GM21619 (cell line): Measurements from ENCODE around the gene PXYLP1.
A peak's percentile ranks its signal among the peaks of the same experiment; 100 is the strongest.
"Not testable (repeated sequence)": the region's sequence is repeated elsewhere in the genome, so short reads cannot be mapped to it uniquely, and the experiment has no call there.

Experiments used
- ATAC-seq: cut with Tn5 transposase; IDR thresholded peaks from one replicate; pipeline ENCODE4 v1.9.1; 2021; ENCODE audit not compliant: unreplicated experiment

The PXYLP1 gene, protein sequence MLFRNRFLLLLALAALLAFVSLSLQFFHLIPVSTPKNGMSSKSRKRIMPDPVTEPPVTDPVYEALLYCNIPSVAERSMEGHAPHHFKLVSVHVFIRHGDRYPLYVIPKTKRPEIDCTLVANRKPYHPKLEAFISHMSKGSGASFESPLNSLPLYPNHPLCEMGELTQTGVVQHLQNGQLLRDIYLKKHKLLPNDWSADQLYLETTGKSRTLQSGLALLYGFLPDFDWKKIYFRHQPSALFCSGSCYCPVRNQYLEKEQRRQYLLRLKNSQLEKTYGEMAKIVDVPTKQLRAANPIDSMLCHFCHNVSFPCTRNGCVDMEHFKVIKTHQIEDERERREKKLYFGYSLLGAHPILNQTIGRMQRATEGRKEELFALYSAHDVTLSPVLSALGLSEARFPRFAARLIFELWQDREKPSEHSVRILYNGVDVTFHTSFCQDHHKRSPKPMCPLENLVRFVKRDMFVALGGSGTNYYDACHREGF

DNA sequence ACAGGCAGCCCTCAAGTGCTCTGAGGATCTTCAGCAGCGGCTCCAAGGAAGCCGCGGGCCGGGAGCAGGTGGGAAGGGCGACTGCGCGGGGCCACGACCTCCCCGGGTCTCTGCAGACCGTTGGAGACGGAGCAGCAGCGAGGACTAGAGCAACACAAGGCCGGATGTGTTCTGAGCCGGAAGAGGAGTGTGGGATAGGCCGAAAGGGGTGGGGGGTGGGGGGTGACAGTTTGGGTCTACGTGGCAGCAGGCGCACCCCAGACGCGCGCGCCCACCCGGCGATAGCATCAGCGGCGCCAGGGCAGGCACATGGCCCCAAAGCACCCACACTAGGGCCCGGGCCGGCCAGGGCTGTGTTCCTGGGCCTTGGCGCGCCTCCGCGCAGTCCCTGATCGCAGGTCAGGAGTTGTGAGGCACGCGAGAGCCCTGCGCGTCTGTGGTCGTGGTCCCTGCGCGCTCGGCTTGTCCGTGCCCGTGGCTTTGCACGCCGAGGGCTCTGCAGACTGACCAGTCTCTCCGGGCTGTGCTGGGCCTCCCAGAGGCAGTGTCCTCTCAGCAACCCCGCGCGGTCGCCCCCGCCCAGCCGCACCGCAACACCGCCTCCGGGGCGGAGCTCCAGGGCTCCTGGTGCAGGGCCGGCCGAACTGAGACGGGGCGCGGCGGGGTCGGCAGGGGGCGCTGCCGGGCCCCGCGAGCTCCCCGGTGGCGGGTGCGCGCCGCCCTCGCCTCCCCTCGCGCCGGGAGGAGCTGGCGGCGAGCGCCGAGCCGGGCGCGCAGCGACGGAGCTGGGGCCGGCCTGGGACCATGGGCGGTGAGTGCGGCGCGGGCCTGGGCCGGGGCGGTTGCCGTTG, at the start of gene PXYLP1:
Gene PXYLP1, plus strand, starts transcription at position 725 of the 851 bp plus-strand sequence. CDS start 28,351 bp downstream, outside the sequence.
- ATAC-seq = peak; percentile 95

GRCh38 chr3:141183606-141184005, 48.0 kb upstream of the PXYLP1 start:
- ATAC-seq = no peak

- no peak for ATAC-seq
Measured at GRCh38 chr3:141184430-141184829, 47.2 kb upstream of the PXYLP1 start.

GRCh38 chr3:141191097-141191749, 40.4 kb upstream of the PXYLP1 start:
- ATAC-seq = no peak

- peak; percentile 100 for ATAC-seq
Measured at GRCh38 chr3:141192345-141192744, 39.3 kb upstream of the PXYLP1 start.

DNA sequence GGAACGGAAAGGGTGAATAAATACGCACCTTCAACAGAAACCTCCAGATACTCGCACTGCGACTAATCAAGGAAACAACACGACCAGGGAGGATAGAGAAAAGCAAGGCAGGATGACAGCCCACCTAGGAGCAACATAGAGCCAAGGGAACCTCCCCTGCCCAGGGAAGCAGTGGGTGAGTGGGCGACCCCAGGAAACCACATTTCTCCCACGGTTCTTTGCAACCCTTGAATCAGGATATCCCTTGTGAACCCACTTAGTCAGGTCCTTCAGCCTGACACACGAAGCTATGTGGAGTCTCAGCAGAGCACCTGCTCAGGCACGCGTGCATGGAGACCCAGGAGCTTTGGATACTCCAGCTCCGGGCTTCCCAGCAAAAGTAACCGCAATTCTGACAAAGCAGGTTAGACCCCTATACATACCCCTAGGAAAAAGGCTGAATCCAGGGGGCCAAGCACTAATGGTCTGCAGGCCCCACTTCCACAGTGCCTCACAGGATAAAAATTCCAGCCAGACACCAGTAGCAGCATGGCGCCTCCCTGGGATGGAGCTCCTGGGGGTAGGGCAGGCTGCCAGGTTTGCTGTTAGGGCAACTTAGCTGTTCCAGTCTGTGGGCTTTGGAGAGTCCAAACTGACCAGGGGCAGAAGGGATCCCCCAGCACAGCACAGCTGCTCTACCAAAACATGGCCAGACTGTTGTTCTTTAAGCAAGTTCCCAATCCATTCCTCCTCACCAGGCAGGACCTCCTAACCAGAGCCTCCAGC, 38.4 kb upstream of the PXYLP1 start:
- no peak for ATAC-seq

DNA sequence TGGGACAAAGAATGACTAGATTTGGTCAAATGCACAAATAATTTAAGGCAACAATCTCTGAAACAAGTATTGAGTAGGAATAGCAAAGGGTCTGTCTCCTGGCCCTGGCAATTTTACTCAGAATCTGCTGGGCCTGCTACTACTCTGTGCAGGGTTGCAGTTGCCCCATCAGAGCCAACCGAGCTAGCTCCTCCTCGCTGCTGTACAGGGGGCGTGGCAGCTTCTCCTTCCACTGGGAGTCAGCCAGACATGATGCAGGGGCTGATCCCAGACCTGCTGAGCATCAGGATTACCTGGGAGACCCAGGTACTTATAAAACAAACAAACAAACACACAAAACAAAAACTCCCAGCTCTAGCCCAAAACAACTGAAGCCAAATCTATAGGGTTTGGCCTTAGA, 30.5 kb upstream of the PXYLP1 start:
- no peak for ATAC-seq

DNA sequence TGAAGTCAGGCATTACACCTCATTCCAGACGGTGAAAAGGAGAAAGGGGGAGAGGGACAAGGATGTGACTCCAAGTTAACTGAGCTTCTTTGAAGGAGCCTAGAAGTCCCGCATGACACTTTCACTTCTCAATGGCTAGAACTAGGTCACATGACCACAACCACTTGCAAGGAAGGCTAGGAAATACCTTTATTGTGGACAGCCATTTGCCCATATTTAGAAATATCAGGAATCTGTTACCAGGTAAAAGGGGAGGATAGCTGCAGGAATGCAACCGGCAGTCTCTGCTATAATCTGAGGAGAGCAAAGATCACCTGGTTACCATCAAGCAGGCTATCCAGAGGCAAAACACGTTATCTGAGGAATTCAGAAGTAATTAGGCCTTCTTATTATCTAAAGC, 28.9 kb upstream of the PXYLP1 start:
- no peak for ATAC-seq

- ATAC-seq = no peak
Measured at GRCh38 chr3:141203866-141204265, 27.8 kb upstream of the PXYLP1 start.

GRCh38 chr3:141204343-141204742, 27.3 kb upstream of the PXYLP1 start:
- no peak for ATAC-seq

DNA sequence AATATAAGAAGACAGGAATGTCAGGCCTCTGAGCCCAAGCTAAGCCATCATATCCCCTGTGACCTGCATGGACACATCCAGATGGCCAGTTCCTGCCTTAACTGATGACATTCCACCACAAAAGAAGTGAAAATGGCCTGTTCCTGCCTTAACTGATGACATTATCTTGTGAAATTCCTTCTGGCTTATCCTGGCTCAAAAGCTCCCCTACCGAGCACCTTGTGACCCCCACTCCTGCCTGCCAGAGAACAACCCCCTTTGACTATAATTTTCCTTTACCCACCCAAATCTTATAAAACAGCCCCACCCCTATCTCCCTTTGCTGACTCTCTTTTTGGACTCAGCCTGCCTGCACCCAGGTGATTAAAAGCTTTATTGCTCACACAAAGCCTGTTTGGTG, 20.3 kb upstream of the PXYLP1 start:
- not testable (repeated sequence) for ATAC-seq

DNA sequence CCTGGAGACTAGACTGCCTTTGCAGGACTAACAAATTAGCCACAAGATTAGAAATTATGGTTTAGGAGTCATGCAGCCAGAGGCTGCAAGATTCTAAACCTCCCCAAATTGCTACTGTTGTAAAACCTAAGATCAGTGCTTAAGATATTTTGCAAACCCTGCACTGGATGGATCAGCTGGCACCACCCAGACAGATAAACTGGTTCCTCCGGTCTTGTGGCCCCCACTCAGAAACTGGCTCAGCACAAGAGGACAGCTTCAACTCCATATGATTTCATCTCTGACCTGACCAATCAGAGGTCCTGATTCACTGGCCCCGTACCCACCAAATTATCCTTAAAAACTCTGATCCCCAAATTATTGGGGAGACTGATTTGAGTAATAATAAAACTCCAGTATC, 19.5 kb upstream of the PXYLP1 start:
- no peak for ATAC-seq

DNA sequence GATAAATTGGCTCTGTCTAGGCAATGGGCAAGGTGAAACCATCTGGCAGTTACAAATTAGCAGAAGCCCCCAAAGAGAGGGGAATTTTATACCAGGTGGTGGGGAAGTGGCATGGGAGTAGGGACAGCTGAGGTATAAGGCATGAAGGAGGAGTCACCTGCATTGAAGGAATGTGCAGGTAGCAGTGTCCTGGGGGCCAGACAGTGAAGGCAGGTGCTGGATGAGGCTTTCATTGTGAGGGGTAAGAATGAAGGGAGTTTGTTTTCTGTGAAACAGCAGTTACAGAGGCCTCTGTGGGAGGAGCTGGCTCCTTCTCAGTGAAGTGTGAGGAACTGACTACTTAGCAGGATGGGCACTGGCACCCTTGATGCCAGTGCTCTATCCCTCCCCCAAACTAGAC, 19.1 kb upstream of the PXYLP1 start:
- no peak for ATAC-seq

GRCh38 chr3:141216975-141217374, 14.7 kb upstream of the PXYLP1 start:
- ATAC-seq = no peak

DNA sequence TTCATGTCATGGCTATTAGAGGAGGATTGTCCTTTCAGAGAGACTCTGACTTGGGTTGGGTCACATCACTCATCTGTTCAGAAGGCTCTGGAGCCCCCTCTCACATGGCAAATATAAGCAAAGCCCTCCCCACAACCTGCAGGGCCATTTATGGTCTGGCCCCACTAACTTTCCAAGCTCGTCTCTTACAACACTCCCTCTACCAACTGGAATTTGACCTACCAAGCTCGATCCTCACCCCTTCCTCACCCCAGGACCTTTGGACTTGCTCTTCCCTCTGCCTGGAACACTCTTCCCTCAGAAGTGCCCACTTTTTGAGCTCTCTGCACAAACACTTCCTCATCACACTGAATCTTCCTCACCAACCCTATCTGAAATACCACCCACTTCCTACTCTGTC, 14.2 kb upstream of the PXYLP1 start:
- no peak for ATAC-seq

DNA sequence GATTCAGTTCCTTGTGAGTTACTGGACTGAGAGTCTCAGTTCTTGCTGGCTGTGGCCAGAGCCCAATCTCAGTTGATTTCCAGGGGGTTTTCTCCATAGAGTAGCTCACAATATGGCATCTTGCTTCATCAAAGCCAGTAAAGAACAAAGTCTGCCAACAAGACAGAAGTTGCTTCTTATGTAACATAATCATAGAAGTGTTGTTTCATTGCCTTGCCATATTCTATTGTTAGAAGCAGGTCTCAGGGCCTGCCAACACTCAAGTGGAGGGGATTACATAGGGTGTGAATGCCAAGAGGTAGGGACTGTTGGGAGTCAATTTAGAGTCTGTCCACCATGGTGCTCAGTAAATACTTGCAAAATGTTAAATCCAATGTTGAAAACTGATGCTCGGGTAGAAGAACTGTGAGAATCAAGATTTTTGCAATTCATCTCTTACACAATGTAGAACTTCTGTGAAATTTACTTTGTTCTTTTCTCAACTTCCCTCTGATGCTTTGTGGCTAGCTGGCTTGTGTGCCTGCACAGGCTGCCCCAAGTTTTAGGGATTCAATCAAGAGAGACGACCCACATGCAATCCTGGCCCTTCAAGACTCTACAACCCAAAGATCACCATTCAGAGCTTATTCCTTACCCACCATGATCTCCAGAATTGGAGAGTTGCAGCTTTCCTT, 13.3 kb upstream of the PXYLP1 start:
- no peak for ATAC-seq

DNA sequence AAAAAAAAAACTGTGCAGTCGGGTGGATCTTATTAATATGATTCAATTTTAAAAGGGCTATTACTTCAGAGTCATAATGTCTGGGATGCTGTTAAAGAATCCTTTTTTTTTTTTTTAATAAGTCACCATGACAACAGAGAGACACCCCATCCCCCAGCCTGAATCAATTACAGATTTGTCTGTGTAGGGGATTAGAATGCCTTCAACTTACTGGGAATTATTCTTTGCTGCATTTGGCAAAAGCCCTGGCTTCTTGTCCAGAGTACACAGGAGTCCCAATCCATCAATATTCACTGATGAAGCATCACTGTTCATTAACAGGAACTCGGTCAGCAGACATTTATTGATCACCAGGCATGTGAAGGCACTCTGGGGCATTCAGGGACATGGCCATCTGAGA, 12.7 kb upstream of the PXYLP1 start:
- ATAC-seq = no peak

DNA sequence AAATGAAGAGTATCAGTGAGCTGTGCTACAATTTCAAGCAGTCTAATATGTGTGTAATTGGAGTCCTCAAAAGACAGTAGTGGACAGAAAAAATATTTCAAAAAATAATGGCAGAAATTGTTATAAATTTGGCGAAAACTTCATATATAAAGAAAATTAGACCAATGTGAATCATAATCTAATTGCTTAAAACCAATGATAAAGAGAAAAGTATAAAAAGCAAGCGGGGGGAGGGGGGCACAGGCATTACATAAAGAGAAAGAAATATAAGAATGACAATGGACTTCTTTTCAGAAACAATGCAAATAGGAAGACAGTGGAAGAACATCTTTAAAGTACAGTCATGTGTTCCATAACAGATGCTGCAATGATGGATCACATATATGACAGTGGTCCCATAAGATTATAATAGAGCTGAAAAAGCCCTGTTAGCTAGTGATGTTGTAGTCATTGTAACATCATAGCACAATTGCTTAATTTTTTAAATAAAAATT, 7.9 kb upstream of the PXYLP1 start:
- no peak for ATAC-seq

DNA sequence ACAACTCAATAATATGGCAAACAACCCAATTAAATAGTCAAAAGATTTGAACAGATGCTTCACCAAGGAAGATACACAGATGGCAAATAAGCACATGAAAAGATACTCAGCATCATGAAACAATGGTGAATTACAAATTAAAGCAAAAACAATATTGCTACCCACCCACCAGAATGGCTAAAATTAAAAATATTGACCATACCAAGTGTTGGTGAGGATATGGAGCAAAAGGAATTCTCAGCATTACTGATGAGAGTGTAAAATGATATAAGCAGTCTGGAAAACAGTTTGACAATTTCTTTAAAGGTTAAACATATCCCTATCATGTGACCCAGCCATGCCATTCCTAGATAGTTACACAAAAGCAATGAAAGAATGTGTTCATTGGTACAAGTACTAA, 5.7 kb upstream of the PXYLP1 start:
- no peak for ATAC-seq

DNA sequence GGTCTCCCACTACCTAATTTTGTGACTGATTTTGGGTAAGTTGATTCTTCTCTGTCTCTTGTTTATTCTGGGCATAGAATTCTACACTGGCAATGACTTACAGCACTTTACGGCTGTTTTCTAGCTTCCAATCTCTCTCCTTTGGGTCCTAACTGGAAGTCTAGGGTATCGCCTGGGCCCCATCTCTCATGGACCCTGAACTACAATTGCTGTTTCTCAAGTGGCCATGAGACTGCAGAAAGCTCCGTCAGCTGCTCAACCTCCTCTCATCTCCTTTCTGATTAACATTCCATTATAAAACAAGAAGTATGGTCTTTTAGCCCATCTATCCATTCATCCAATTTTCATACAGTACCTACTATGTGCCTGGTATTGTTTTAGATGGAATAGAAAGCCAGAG, 4.4 kb upstream of the PXYLP1 start:
- ATAC-seq = no peak
